HG02943 (cell line): ENCODE data around the gene PCDHGC4.
A peak's percentile ranks its signal among the peaks of the same experiment; 100 is the strongest.

Source experiments
- ATAC-seq: cut with Tn5 transposase; IDR thresholded peaks from one replicate; pipeline ENCODE4 v1.9.1; 2021; ENCODE audit warnings: mild to moderate bottlenecking, low read depth, moderate library complexity; ENCODE audit not compliant: unreplicated experiment

Gene PCDHGC4

DNA sequence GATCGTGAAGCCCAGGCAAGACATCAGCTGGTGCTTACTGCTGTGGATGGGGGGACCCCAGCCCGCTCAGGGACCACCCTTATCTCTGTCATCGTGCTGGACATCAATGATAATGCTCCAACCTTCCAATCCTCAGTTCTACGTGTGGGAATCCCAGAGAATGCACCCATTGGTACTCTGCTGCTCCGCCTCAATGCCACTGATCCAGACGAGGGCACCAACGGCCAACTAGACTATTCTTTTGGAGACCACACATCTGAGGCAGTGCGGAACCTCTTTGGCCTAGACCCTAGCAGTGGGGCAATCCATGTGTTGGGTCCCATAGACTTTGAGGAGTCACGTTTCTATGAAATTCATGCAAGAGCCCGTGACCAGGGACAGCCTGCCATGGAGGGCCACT, 5.0 kb downstream of the PCDHGC4 start:
- ATAC-seq, result no peak

DNA sequence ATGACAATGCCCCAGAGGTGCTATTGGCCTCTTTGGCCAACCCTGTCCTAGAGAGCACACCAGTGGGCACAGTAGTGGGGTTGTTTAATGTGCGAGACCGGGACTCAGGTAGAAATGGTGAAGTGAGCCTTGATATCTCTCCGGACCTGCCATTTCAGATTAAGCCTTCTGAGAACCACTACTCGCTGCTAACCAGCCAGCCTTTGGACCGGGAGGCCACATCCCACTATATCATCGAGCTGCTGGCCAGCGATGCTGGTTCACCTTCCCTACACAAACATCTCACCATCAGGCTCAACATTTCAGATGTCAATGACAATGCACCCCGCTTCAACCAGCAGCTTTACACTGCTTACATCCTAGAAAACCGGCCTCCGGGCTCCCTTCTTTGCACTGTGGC, 5.4 kb downstream of the PCDHGC4 start:
- ATAC-seq, result no peak

DNA sequence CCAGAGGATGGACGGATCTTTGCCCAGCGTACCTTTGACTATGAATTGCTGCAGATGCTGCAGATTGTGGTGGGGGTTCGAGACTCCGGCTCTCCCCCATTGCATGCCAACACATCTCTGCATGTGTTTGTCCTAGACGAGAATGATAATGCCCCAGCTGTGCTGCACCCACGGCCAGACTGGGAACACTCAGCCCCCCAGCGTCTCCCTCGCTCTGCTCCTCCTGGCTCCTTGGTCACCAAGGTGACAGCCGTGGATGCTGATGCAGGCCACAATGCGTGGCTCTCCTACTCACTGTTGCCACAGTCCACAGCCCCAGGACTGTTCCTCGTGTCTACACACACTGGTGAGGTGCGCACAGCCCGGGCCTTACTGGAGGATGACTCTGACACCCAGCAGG, 5.9 kb downstream of the PCDHGC4 start:
- ATAC-seq, result no peak

DNA sequence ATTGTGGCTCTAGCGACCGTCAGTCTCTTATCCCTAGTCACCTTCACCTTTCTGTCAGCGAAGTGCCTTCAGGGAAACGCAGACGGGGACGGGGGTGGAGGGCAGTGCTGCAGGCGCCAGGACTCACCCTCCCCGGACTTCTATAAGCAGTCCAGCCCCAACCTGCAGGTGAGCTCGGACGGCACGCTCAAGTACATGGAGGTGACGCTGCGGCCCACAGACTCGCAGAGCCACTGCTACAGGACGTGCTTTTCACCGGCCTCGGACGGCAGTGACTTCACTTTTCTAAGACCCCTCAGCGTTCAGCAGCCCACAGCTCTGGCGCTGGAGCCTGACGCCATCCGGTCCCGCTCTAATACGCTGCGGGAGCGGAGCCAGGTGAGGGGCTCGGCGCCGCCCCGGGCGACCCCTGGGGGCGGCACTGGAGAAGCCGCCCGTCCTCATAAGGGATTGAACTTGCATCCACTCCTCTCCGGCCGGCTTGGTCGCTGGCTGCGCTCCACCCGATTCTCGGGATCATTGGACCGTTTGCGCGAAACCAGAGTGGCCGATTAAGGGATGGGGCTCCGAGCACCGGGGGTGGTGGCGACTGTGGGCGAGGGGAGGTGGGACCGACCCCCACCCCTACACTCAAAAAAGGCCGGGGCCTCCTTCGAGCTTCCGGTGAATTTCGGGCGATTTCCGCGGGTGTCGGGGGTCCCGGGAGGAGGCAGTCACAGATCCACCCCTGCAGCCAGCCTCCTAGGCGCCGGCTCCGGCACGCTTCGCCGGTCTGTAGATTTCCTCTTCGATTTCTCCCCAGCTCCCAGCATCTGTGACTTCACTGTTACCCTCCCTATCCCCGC, 6.7 kb downstream of the PCDHGC4 start:
- no peak for ATAC-seq

DNA sequence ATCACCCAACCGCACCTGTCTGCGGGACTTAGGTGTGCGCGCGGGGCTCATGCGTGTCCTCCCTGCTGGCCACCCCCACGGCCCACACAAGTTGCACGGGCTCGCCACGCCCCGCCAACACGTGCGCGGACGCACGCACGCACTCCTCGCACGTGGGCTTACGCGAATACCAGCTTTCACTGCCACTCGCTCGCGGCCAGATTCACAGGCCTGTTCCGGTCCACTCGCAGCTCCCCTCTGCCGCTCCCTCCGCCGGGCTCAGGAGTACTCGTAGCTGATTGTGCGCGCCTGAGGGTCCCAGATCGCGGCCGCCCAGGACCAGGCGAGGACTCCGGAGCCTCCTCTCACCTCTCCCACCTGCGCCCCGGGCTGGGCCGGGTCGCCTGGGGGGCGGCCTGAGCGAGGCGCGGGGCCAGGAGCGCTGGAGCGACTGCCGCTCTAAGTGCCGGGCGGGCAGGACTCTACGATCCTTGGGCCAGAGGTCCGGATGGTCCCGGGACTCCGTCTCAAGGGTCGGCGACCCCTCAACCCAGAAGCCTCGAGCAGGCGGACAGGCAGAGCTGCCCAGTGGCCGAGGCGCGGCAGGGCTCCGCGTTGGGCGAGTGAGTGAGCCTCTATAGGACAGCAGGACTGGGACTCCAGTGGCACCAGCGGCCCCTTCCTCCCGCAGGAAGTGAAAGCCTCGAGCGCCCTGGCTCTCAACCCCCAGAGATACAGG, 7.5 kb downstream of the PCDHGC4 start:
- no peak for ATAC-seq

DNA sequence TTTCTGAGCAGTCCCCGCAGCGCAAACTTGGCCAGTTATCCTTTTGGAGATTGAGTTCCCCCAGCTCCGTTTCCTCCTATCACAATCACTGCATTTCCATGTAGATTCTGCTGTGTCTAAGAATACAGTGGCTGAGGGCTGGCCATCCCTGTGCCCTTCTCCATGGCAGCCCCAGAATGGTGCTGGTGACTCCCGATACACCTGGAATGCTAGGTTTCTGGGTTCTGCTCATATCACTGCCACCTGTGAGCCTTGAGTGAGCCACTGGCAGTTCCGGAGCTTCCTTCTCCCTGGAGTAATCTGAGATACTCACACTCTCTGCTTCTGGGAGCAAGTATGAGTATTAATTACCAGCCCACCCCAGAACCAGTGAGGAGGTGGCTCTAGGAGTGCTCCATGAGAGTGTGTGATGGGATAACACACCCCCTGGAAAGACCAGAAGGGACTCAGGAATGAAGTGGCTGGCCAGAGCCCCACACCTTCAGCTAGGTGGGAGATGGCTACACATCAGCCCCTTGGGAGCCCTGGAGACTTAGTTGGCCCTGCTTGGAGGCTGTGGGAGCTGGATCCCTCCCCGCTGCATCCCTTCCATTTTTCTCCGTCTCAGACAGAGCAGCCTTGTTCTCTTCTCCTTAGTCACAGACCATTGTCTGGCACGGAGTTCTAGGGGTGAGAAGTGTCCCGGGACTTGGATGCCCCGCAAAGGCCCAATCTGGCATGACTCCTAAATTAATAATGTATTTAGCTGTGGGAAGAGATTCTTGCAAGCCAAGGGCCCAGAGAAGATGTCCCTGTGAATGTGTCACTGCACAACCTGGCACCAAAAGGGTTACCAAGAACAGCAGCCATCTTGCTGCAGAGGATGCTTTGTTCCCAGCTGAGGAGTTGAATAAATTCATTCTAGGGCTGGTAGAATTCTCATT, 8.9 kb downstream of the PCDHGC4 start:
- no peak for ATAC-seq

DNA sequence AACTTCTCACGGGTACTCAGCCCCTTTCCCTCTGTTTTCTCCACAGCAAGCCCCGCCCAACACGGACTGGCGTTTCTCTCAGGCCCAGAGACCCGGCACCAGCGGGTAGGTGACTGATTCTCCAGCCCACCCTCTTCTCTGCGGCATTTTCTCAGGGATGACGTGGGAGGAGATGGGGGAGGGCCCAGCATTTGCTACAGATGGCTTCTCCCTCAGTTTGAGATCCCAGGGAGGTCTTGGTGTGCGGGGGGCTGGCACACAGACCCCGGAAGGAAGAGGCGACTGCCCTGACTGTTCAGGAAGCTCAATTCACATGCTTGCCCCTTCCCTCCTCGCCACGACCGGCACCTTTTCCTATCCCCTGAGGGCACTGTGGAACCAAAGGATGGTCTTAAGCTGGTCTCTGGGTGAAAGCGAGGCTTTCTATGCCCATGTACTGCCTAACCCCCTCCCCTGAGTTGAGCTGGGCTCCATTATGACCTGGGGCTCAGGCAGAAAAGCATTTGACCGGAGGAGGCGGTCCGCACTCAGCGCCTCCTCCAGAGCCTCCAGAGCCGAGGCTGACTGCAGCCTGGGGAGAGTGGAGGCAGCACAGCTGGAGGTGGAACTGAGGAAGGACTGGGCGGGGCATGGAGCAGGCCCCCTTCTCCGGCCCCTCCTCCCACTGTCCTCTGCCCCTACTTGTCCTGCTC, 10.1 kb downstream of the PCDHGC4 start:
- no peak for ATAC-seq

DNA sequence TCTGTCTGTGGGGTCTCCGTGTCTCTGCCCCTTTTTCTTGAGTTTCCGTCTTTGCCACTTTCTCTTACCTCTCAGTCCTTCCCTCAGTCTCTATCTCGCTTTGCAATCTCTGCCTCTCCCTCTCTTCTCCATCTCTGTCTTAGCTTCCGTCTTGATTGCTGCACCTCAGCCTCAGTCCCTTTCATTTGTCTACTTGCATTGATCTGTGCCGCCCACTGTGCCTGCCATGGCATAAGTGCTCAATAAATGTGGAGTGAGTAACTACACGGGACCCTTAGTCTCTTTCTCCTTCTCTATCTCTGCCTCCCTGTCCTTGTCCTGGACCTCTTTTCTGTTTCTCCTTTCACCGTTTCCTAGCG, 10.6 kb downstream of the PCDHGC4 start:
- ATAC-seq, result no peak

DNA sequence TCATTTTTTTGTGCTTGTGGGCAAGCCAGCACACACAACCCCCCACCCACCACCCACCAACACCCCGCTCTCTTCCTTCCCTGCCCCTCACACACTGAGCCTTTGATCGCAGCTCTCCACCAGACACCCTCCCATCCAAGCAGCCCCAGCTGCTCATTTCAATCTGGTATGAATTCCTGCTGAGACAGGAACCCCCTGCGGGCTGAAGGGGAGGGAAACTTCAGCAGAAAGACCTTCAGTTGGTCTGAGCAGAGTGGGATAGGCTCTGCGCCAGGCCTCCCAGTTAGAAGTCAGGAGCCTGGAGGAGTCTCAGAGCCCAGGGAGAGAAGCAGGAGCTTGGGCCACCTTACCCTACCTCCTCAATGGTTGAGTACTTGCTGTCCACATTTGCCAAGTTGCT, 11.2 kb downstream of the PCDHGC4 start:
- ATAC-seq, result no peak

DNA sequence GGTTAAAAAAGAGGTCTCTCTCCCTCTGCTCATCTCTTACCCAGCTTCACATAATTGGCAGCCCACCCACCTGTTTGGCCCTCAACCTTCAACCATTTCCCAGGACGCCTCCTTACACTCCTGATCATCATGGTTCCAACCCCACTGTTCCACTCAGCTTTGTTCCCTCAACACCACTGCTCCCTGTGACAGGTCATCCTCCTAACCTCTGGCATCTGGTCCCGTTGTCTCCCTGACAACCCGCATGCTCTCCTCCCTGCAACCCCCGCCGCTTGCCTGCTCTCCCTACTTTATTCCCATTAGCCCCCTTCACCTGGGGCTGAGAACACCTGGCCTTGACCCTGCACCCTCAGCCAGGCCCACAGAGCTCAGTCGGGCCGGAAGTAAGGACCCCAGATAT, 16.9 kb downstream of the PCDHGC4 start:
- ATAC-seq, result no peak

DNA sequence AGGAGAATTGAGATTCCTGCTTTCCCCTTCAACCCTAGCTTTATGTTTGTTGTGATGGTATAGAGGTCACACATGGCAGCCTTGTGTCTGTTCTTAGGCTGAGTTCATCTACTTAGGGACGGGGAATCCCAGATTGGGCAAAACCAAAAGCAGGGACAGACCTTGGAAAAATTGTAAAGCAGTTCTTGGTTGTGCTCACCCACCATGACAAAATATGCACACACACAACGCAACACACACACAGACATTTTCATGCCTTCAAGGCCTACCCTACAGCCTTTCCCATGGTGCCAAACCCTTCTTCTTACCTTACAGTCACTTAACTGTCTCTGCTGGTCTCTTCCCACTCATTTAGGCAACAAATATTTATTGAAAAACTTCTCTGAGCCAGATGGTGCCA, 18.9 kb downstream of the PCDHGC4 start:
- ATAC-seq, result no peak

DNA sequence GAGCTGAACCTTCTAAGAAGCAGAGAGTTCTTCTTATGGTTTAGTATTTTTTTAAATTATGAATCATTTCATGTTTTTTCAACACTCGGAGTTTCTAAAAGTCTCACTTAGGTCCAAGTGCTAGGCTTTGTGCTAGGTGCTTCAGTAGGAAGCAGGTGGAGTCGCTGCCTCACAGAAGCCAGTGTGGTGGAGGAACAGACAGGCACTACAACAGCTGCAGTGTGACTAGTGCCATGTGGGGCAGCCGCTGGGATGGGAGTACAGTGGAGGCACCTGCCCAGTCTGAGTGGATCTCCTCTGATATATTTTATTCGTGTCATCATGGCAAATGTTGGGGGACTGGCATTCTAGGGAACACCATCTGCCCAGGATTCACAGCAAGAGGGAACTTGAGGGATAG, 19.4 kb downstream of the PCDHGC4 start:
- no peak for ATAC-seq

DNA sequence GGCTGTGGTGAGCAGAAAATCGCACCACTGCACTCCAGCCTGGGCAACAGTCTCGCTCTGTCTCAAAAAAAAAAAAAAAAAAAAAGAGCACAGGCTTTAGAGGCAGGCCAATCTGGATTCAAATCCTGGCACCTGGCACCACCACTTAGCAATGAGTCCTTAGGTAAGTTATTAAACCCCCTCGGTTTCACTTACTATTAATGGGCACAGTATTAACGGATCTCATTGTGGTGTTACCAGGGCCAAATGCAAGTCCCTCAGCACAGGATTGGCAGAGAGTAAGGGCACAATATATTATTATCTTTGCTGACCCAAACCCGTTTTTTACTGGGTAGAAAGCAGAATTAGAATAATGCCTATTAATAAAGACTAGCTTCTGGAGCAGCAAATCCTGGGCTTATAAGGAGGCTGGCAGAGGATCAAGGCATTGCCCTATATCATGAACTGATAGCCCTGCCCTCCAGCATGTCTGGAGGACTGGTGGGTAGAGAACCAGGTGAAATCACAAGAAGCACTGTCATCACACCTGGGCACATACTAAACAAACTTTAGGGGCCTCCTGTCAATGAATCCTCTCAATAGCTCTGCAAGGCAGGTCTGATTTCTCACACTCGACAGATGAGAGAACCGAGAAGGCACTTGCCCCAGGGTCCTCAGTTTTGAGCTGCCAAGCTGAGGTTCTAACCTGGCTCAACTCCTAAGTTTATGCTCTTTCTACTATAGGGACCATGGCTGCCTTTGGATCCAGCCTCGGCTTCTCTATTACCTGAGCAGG, 21.7 kb downstream of the PCDHGC4 start:
- ATAC-seq, result no peak

DNA sequence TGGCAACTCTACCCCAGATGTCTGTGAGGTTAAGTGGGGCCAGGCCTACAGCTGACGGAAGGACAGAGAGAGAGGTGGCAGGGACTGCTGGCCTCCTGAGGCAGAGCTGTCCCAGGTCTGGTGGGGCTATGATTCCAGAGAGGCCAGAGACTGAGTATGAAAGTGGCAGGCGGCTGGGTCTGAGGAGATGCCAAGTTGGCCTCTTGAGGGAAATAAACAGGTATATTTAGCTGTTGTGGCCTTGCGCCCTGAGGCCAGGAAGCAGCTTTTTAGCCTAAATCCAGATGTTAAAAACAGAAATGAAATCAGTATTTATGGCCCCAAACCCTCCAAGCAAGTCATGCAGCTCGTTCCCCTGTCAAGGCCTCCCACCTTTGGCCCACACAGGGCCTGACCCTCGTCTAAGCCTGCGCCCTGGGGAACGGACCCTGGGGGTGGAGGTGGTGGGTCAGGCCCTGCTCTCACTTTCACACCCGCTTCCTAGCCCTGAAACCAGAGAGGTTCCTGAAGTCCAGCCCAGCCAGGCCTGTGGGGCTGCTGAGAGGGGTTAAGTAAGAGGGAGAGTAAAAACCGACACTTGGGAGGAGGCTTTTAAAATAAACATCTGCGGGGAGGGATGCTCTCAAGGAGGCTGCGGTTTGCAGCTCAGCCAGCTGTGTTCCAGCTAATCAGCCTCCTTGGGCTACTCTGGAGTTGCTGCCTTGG, 22.7 kb downstream of the PCDHGC4 start:
- ATAC-seq, result peak; percentile 49

DNA sequence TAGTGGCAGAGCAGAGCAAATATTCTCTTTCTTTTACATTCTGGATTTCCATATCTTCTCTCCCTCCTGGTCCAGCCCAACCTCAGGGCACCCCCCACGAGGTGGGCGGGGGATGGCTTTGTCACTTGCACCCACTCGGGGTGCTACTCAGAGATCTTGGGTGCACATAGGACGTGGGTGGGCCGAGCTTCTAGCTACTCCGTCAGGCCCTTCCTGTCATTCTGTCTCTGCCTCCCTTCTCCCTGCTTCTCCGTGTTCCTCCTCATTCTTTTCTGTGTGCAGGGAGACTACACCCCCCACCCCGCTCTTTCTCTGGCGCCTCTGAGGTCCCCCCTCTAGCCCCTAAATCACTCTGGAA, 23.6 kb downstream of the PCDHGC4 start:
- no peak for ATAC-seq

DNA sequence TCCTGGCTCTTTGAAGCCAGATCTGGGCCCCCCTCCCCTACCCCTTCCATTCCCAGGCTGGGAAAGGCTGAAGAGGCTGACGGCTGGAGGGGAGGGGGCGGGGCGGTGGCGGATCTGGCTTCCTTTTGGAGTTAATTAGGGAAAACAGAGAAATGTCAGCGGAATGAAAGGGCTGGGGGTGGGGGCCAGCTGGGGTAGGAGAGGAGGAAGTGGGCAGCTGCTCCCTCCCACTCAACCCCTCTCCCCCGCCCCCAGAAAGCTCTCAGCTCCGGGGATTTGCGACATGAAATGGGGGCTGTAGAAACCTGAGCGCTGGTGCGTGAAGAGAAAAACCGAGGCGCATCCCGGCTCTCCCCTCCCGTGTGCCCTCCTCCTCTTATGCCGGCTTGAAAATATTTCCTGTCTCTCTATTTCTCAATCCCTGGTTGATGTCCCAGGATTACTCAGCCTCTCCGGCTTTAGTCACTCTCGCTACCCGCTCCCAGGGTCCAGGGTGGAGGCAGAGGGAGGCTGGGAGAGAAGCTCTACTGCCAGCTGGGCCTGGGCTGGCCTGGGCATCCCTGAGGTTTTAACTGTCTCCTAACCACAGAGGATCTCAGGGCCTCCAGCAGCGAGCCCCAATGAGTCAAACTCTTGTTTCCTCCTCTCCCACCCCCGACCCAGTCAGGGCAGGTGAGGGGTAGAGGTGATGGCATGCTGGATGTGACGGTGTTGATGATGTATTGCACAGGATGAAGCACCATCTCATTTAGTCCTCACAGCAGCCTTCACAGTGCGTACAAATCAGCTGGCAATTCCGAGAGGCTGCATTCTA, 24.2 kb downstream of the PCDHGC4 start:
- ATAC-seq, result no peak

DNA sequence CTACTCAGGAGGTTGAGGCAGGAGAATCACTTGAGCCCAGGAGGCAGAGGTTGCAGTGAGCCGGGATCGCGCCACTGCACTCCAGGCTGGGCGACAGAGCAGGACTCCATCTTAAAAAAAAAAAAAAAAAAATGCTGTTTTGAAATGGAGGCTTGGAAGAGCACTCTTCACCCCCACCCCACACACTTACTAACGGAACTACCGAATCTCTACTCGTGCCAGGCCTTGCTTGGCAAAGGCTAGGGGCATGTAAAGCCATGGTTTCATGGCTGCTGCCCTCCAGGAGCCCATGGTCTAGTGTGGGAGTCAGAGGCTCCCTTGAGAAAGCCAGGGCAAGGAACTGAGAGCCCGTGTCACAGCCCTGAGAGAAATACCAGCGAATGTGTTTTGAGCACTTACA, 25.3 kb downstream of the PCDHGC4 start:
- ATAC-seq, result no peak

DNA sequence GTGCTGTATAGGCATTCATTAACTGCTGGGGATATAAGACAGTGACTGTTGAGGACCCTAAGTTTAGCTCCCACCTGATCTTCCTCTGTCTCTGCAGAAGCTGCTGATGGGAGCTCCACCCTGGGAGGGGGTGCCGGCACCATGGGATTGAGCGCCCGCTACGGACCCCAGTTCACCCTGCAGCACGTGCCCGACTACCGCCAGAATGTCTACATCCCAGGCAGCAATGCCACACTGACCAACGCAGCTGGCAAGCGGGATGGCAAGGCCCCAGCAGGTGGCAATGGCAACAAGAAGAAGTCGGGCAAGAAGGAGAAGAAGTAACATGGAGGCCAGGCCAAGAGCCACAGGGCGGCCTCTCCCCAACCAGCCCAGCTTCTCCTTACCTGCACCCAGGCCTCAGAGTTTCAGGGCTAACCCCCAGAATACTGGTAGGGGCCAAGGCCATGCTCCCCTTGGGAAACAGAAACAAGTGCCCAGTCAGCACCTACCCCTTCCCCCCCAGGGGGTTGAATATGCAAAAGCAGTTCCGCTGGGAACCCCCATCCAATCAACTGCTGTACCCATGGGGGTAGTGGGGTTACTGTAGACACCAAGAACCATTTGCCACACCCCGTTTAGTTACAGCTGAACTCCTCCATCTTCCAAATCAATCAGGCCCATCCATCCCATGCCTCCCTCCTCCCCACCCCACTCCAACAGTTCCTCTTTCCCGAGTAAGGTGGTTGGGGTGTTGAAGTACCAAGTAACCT, 26.2 kb downstream of the PCDHGC4 start:
- ATAC-seq, result no peak
